Testis (tissue), 2 donors: ENCODE data around the gene DES.

Experiments used
- POLR2A ChIP-seq: fragments of 450-650 bp; IDR thresholded peaks from one replicate; pipeline ENCODE4 v1.6.1; 2017; ENCODE audit warnings: antibody characterized with exemption, mild to moderate bottlenecking, moderate library complexity
- TF ChIP-seq, protein P1 (sequence below), 3 experiments: fragments of 450-650 bp in 2 of 3; fragments of 200-600 bp in 1 of 3; sonication (generic) in 1 of 3; IDR thresholded peaks; one replicate each; pipeline ENCODE4 v1.5.1; 2016 to 2019; ENCODE audit warnings: antibody characterized with exemption in 3 of 3, mild to moderate bottlenecking in 2 of 3, moderate library complexity in 1 of 3

GRCh38 chr2:219458996-219459395, 40.8 kb downstream of the DES start:
- TF ChIP-seq, protein P1, sequence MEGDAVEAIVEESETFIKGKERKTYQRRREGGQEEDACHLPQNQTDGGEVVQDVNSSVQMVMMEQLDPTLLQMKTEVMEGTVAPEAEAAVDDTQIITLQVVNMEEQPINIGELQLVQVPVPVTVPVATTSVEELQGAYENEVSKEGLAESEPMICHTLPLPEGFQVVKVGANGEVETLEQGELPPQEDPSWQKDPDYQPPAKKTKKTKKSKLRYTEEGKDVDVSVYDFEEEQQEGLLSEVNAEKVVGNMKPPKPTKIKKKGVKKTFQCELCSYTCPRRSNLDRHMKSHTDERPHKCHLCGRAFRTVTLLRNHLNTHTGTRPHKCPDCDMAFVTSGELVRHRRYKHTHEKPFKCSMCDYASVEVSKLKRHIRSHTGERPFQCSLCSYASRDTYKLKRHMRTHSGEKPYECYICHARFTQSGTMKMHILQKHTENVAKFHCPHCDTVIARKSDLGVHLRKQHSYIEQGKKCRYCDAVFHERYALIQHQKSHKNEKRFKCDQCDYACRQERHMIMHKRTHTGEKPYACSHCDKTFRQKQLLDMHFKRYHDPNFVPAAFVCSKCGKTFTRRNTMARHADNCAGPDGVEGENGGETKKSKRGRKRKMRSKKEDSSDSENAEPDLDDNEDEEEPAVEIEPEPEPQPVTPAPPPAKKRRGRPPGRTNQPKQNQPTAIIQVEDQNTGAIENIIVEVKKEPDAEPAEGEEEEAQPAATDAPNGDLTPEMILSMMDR (IDR thresholded peaks at IDR 0.05) = no peak
- TF ChIP-seq POLR2A = no peak
